Adrenal gland (tissue), 19 donors: ENCODE results near the gene MALRD1. TPM values are rescaled to one million over a fixed set of nuclear protein-coding genes. Genes with fewer than 3 reads are reported as not detected.

Experiments
- DNase-seq, 7 donors: peaks; one replicate each; pipeline ENCODE4 v3.0.0-alpha.2; 2019 to 2020
- H3K27ac ChIP-seq, 5 donors: fragments of 200-600 bp; sonication (generic) in 4 of 5; 1 replicate in 3 of 5; 2 replicates in 2 of 5; pipeline versions ENCODE4 v1.5.1 to v1.8.0; 2016 to 2020; ENCODE audit warnings: mild to moderate bottlenecking in 1 of 5
- H3K27me3 ChIP-seq: fragments of 200-600 bp; 2 replicates; pipeline ENCODE4 v1.8.0; 2021
- H3K36me3 ChIP-seq, 2 donors: fragments of 200-600 bp; replicated peaks in 1 of 2; 1 replicate in 1 of 2; 2 replicates in 1 of 2; pipeline versions ENCODE4 v1.5.1 to v1.8.0; 2018 to 2022
- H3K4me1 ChIP-seq, 2 donors: fragments of 200-600 bp; replicated peaks in 1 of 2; 1 replicate in 1 of 2; 2 replicates in 1 of 2; pipeline versions ENCODE4 v1.5.1 to v1.8.0; 2018 to 2021
- H3K4me3 ChIP-seq, 4 donors: fragments of 200-600 bp; sonication (generic) in 3 of 4; one replicate each; pipeline ENCODE4 v1.5.1; 2016 to 2018
- H3K9me3 ChIP-seq, 3 donors: fragments of 200-600 bp; sonication (generic) in 1 of 3; replicated peaks in 1 of 3; 1 replicate in 2 of 3; 2 replicates in 1 of 3; pipeline versions ENCODE4 v1.5.1 to v1.8.0; 2016 to 2021
- CTCF ChIP-seq, 6 experiments: fragments of 450-650 bp in 4 of 6; fragments of 200-600 bp in 2 of 6; sonication (generic) in 1 of 6; IDR thresholded peaks; 1 replicate in 5 of 6; 2 replicates in 1 of 6; pipeline versions ENCODE4 v1.5.1 to v1.8.0; 2016 to 2021; ENCODE audit warnings: antibody characterized with exemption in 6 of 6, mild to moderate bottlenecking in 2 of 6, moderate library complexity in 1 of 6
- POLR2A ChIP-seq, 2 donors: fragments of 450-650 bp; IDR thresholded peaks; one replicate each; pipeline ENCODE4 v1.6.1; 2017; ENCODE audit warnings: antibody characterized with exemption in 2 of 2, mild to moderate bottlenecking in 2 of 2, moderate library complexity in 1 of 2
- WGBS, 4 donors: extraction: QIAGEN DNeasy Blood & Tissue Kit in 2 of 4; methylation state at CpG; one replicate each; pipeline versions ENCODE4 v1.1.5 to v1.1.7; 2013 to 2017; 5-methylcytosine and 5-hydroxymethylcytosine counted together
- intact Hi-C, 2 donors: fragments of 100-400 bp; cut with DNase I; formaldehyde crosslinking; loops; one replicate each; pipeline versions ENCODE4 v1.14.1 to v1.15.0; 2022 to 2023
- long read RNA-seq, 10 donors: library from polyadenylated mRNA in 3 of 10; unstranded in 2 of 10; stranded (forward) in 1 of 10; transcript quantifications; one replicate each; pipeline ENCODE4 v2.0.0 and lab custom pipeline, GENCODE V29; 2021 to 2026
- polyA plus RNA-seq, 3 donors: library from polyadenylated mRNA; stranded (reverse); fragments of 200-250 nt in 2 of 3; fragments of 350-450 nt in 1 of 3; fragmentation: Illumina TruSeq in 1 of 3; extraction: RNeasy Lipid Tissue Mini Kit (QIAGEN cat#74804) in 1 of 3; gene quantifications; one replicate each; pipeline ENCODE4 v1.2.3, GENCODE V29; 2013 to 2014
- total RNA-seq, 9 donors: library from RNA; depleted of rRNA in 4 of 9; stranded (reverse); fragments of >200 nt in 4 of 9; fragments of 120-200 nt in 1 of 9; fragmentation: NEBNext Ultra II Directional in 1 of 9; extraction: Animal tissue kit (Norgen Biotek cat#: 25700) in 1 of 9; gene quantifications; one replicate each; pipeline versions ENCODE4 v1.1.0 to v1.2.4, GENCODE V29; 2013 to 2023
- donor health status: healthy with polysubstance abuse.
- donor health status: Bipolar disorder and iron deficiency.
- donor health status: DM: yes; HTN: yes; CAD: no.
- donor health status: DM: no; HTN: no; CAD: no.
- donor health status: DM: no; HTN: no; CAD: no.
- donor health status: DM: yes; HTN: yes; CAD: no.

The MALRD1 gene
- total RNA-seq, result 1 to 10 TPM in 7 of 9 donors, under 1 TPM in 2; 0.48 to 6.2 (median 2.0) TPM
- 1 to 10 TPM in 2 of 3 donors, under 1 TPM in 1; 0.48 to 2.4 (median 1.2) TPM for polyA plus RNA-seq
- long read RNA-seq, donor 1, partial matches to known transcripts, result 0 of 1 reads
- long read RNA-seq, donor 1, other reads (novel, unspliced or antisense), result 0 of 1 reads
- long read RNA-seq, donor 2, result 0 reads
- long read RNA-seq, donor 3, result 0 reads
- long read RNA-seq, donor 4, result 0 reads
- long read RNA-seq, donor 5, partial matches to known transcripts, result 0 of 1 reads
- long read RNA-seq, donor 5, other reads (novel, unspliced or antisense), result 1 of 1 reads
- long read RNA-seq, donor 6, result 0 reads
- long read RNA-seq, donor 7, result 0 reads
- long read RNA-seq, donor 8, result 0 reads
- long read RNA-seq, donor 9, result 0 reads
- long read RNA-seq, donor 10, result 0 reads

- Histone ChIP-seq H3K36me3 (no peaks in the 10 kb centered on the region), H3K27ac (no peak within 1 kb of the TSS), H3K27me3 (no peaks in the 10 kb centered on the region), H3K4me1 (no peaks in the 10 kb centered on the region), H3K4me3 (no peak within 1 kb of the TSS), H3K9me3 (no peaks in the 10 kb centered on the region)
- WGBS, 4 donors, result 76 to 87% (median 77%) methylated on average over 1 of the region's 1 CpG
- intact Hi-C loops, result no loop called here
- no peak for TF ChIP-seq POLR2A (IDR thresholded peaks at IDR 0.05)
- TF ChIP-seq CTCF (IDR thresholded peaks at IDR 0.05), result no peak
- DNase-seq, result no peak
These were observed at the start of gene MALRD1 for GRCh38 chr10:19048489-19048888. MALRD1 (plus strand) TSS chr10:19048801; CDS start chr10:19048939, 138 bp downstream.

GRCh38 chr10:19003341-19003740 lies 45.3 kb upstream of the MALRD1 start:
- 38 to 53% (median 40%) methylated on average over 3 of the region's 3 CpGs for WGBS, 4 donors
- intact Hi-C loops, result no loop called here
- no peaks in the 10 kb centered on the region for H3K36me3 ChIP-seq

GRCh38 chr10:19012111-19012510 lies 36.5 kb upstream of the MALRD1 start:
- Histone ChIP-seq H3K4me3 (no peak overlapping the region), H3K36me3 (no peaks in the 10 kb centered on the region), H3K27ac (no peak overlapping the region), H3K9me3 (no peaks in the 10 kb centered on the region), H3K27me3 (no peaks in the 10 kb centered on the region), H3K4me1 (no peaks in the 10 kb centered on the region)
- no peak for TF ChIP-seq CTCF (IDR thresholded peaks at IDR 0.05)
- no peak for TF ChIP-seq POLR2A (IDR thresholded peaks at IDR 0.05)
- no peak for DNase-seq
- 80 to 91% (median 88%) methylated on average over 2 of the region's 2 CpGs for WGBS, 4 donors
- intact Hi-C loops, result no loop called here

More at GRCh38 chr10:19003341-19003740, 45.3 kb upstream of the MALRD1 start:
- Histone ChIP-seq H3K4me3 (no peak overlapping the region), H3K9me3 (no peaks in the 10 kb centered on the region), H3K27me3 (no peaks in the 10 kb centered on the region), H3K4me1 (no peaks in the 10 kb centered on the region), H3K27ac (no peak overlapping the region)
- TF ChIP-seq POLR2A (IDR thresholded peaks at IDR 0.05), result no peak
- peak in 4 of 7 donors; percentile 8 to 56 (median 20) for DNase-seq

- H3K4me1 ChIP-seq, result no peaks in the 10 kb centered on the region
- TF ChIP-seq CTCF (IDR thresholded peaks at IDR 0.05) (no peak), POLR2A (IDR thresholded peaks at IDR 0.05) (no peak)
- H3K9me3 ChIP-seq, result no peaks in the 10 kb centered on the region
- DNase-seq, result no peak
- intact Hi-C loops, result no loop called here
- H3K4me3 ChIP-seq, result no peak overlapping the region
- no peaks in the 10 kb centered on the region for H3K27me3 ChIP-seq
- no peaks in the 10 kb centered on the region for H3K36me3 ChIP-seq
- H3K27ac ChIP-seq, result no peak overlapping the region
These were observed 34.6 kb upstream of the MALRD1 start for GRCh38 chr10:19014034-19014433.

- no peak for DNase-seq
- Histone ChIP-seq H3K4me3 (no peak overlapping the region), H3K27ac (no peak overlapping the region), H3K4me1 (no peaks in the 10 kb centered on the region), H3K36me3 (no peaks in the 10 kb centered on the region), H3K9me3 (no peaks in the 10 kb centered on the region), H3K27me3 (no peaks in the 10 kb centered on the region)
- intact Hi-C loops, result no loop called here
- TF ChIP-seq CTCF (IDR thresholded peaks at IDR 0.05), result no peak
- TF ChIP-seq POLR2A (IDR thresholded peaks at IDR 0.05), result no peak
These were observed 34.1 kb upstream of the MALRD1 start for GRCh38 chr10:19014498-19014897.
